HepG2 (cell line): Measurements from ENCODE around the gene DOCK1. TPM values are rescaled to one million over a fixed set of nuclear protein-coding genes. Genes with fewer than 3 reads are reported as not detected.

ENCODE experiments used
- ATAC-seq: fragments of 200-7000 bp; cut with Tn5 transposase; 3 replicates; pipeline ENCODE4 v1.9.1; 2020; ENCODE audit warnings: mild to moderate bottlenecking, moderate library complexity
- BruUV-seq: library from RNA; stranded (reverse); fragments of 400-500 nt; replicated peaks from 2 replicates; lab custom pipeline; 2021; lab: Mats Ljungman, UMichigan
- CTCF ChIA-PET: fragments of 300-600 bp; formaldehyde crosslinking; extraction: SDS; loops from one replicate; lab custom pipeline; 2021; ENCODE audit warnings: low total read pairs, inconsistent platforms, low intra/inter-chr PET ratio; lab: Yijun Ruan, JAX
- POLR2A ChIA-PET: fragments of 350-600 bp; sonication (Branson Sonifier 250); formaldehyde crosslinking; loops from one replicate; lab custom pipeline; 2020; ENCODE audit warnings: antibody characterized with exemption, inconsistent platforms; lab: Yijun Ruan, JAX
- DNase-seq: peaks from one replicate; pipeline ENCODE4 v3.0.0-alpha.2; 2015; ENCODE audit warnings: low spot score
- FAIRE-seq: peaks from 3 replicates; lab custom pipeline; 2011; peaks lifted over from hg19 to GRCh38; lab: Jason Lieb, UNC
- H2AFZ ChIP-seq: one replicate; pipeline ENCODE4 v1.6.1; 2011; ENCODE audit warnings: low read length, inconsistent platforms
- H3K27ac ChIP-seq: fragments of 300-600 bp; 3 replicates; pipeline ENCODE4 v1.8.0; 2011; ENCODE audit warnings: mixed run types, mild to moderate bottlenecking, mixed read lengths, low read length, inconsistent platforms; ENCODE audit not compliant: insufficient read depth; ENCODE audit errors: extremely low read length
- H3K27me3 ChIP-seq, 2 experiments: fragments of 200-600 bp in 1 of 2; 2 replicates in 1 of 2; 3 replicates in 1 of 2; pipeline versions ENCODE4 v1.6.0 to v1.8.0; 2011; ENCODE audit warnings: low read length in 2 of 2, mild to moderate bottlenecking in 2 of 2, moderate library complexity in 2 of 2, inconsistent platforms in 1 of 2; ENCODE audit not compliant: insufficient read depth in 2 of 2, control insufficient read depth in 1 of 2
- H3K36me3 ChIP-seq, 2 experiments: fragments of 200-600 bp in 1 of 2; replicated peaks in 1 of 2; 2 replicates in 1 of 2; 3 replicates in 1 of 2; pipeline versions ENCODE4 v1.5.1 to v1.8.0; 2011; ENCODE audit warnings: low read length in 2 of 2, inconsistent platforms in 1 of 2; ENCODE audit not compliant: insufficient read depth in 2 of 2, control insufficient read depth in 1 of 2
- H3K4me1 ChIP-seq: 2 replicates; pipeline ENCODE4 v1.5.1; 2012; ENCODE audit warnings: low read length, inconsistent platforms; ENCODE audit not compliant: insufficient read depth
- H3K4me2 ChIP-seq: 2 replicates; pipeline ENCODE4 v1.6.0; 2011; ENCODE audit warnings: low read depth, low read length, inconsistent platforms
- H3K4me3 ChIP-seq, 3 experiments: fragments of 200-600 bp in 1 of 3; sonication (generic), shearing (Covaris generic) in 1 of 3; replicated peaks in 1 of 3; 2 replicates each; pipeline ENCODE4 v1.5.1; 2011 to 2016; ENCODE audit warnings: low read length in 3 of 3, inconsistent platforms in 2 of 3, low read depth in 2 of 3, mild to moderate bottlenecking in 2 of 3, control low read depth in 1 of 3, mixed read lengths in 1 of 3; ENCODE audit not compliant: insufficient read depth in 1 of 3
- H3K79me2 ChIP-seq: one replicate; pipeline ENCODE4 v1.6.1; 2011; ENCODE audit warnings: low read length, inconsistent platforms; ENCODE audit not compliant: insufficient read depth
- H3K9ac ChIP-seq: 2 replicates; pipeline ENCODE4 v1.6.0; 2011; ENCODE audit warnings: mild to moderate bottlenecking, low read depth, low read length, inconsistent platforms; ENCODE audit not compliant: insufficient read depth
- H3K9me3 ChIP-seq: 2 replicates; pipeline ENCODE4 v1.5.1; 2012; ENCODE audit warnings: mild to moderate bottlenecking, low read length
- H4K20me1 ChIP-seq: 2 replicates; pipeline ENCODE4 v1.6.0; 2011; ENCODE audit warnings: inconsistent platforms, mild to moderate bottlenecking, low read length, moderate library complexity; ENCODE audit not compliant: insufficient read depth
- DR1 ChIP-seq: sonication (generic); formaldehyde crosslinking; IDR thresholded peaks from 2 replicates; pipeline ENCODE4 v1.8.0; 2021; ENCODE audit warnings: mild to moderate bottlenecking, missing genetic modification reagents, inconsistent platforms
- HOXD1 ChIP-seq: sonication (generic); formaldehyde crosslinking; IDR thresholded peaks from 2 replicates; pipeline ENCODE4 v1.5.0; 2020; ENCODE audit warnings: missing genetic modification reagents
- MAFF ChIP-seq: IDR thresholded peaks from 2 replicates; pipeline ENCODE4 v1.6.1; 2011; ENCODE audit warnings: low read depth, low read length, improper control_type of control experiment
- MBD4 ChIP-seq: IDR thresholded peaks from 2 replicates; pipeline ENCODE4 v1.6.1; 2012; ENCODE audit warnings: low read length, inconsistent platforms, borderline replicate concordance
- PHB2 ChIP-seq: fragments of 450-650 bp; IDR thresholded peaks from 2 replicates; pipeline ENCODE4 v1.6.1; 2018; ENCODE audit not compliant: partially characterized antibody
- PHF20 ChIP-seq: sonication (generic); formaldehyde crosslinking; IDR thresholded peaks from 2 replicates; pipeline ENCODE4 v1.5.0; 2020; ENCODE audit warnings: mild to moderate bottlenecking, missing genetic modification reagents
- POLR2A ChIP-seq, 2 experiments: IDR thresholded peaks; 2 replicates each; pipeline ENCODE4 v1.6.1; 2011; ENCODE audit warnings: low read depth in 2 of 2, low read length in 2 of 2, mild to moderate bottlenecking in 1 of 2, moderate library complexity in 1 of 2; ENCODE audit not compliant: insufficient read depth in 1 of 2
- RBAK ChIP-seq: sonication (generic); formaldehyde crosslinking; IDR thresholded peaks from 2 replicates; pipeline ENCODE4 v1.5.1; 2020; ENCODE audit warnings: mild to moderate bottlenecking, missing genetic modification reagents
- SATB2 ChIP-seq: sonication (generic); formaldehyde crosslinking; IDR thresholded peaks from 2 replicates; pipeline ENCODE4 v1.5.0; 2020; ENCODE audit warnings: missing genetic modification reagents
- SETDB1 ChIP-seq: sonication (generic); formaldehyde crosslinking; IDR thresholded peaks from 2 replicates; pipeline ENCODE4 v1.5.1; 2020; ENCODE audit warnings: missing genetic modification reagents, mild to moderate bottlenecking, borderline replicate concordance
- TAF15 ChIP-seq: fragments of 200-400 bp; formaldehyde crosslinking; IDR thresholded peaks from one replicate; pipeline ENCODE4 v1.6.1; 2018; ENCODE audit warnings: mild to moderate bottlenecking, low read depth, low read length; ENCODE audit not compliant: poor library complexity, severe bottlenecking
- TBL1XR1 ChIP-seq: fragments of 150-350 bp; IDR thresholded peaks from 2 replicates; pipeline ENCODE4 v1.6.1; 2014; ENCODE audit warnings: borderline replicate concordance, low read length; ENCODE audit not compliant: partially characterized antibody
- TBP ChIP-seq: sonication (generic); formaldehyde crosslinking; IDR thresholded peaks from 2 replicates; pipeline ENCODE4 v1.5.0; 2020; ENCODE audit warnings: missing genetic modification reagents
- TEAD3 ChIP-seq: optimal IDR thresholded peaks from 2 replicates; pipeline ENCODE3; 2016; ENCODE audit warnings: borderline replicate concordance
- U2AF2 ChIP-seq: fragments of 200-400 bp; formaldehyde crosslinking; IDR thresholded peaks from 2 replicates; pipeline ENCODE4 v1.6.1; 2017; ENCODE audit warnings: low read depth, mild to moderate bottlenecking, low read length
- YY1 ChIP-seq: IDR thresholded peaks from 2 replicates; pipeline ENCODE4 v1.6.1; 2011; ENCODE audit warnings: low read length, low read depth, moderate library complexity, mild to moderate bottlenecking; ENCODE audit not compliant: insufficient read depth, insufficient replicate concordance
- ZNF343 ChIP-seq: sonication (generic); formaldehyde crosslinking; IDR thresholded peaks from 2 replicates; pipeline ENCODE4 v1.4.0; 2020; ENCODE audit warnings: mild to moderate bottlenecking, missing genetic modification reagents
- ZNF367 ChIP-seq: sonication (generic); formaldehyde crosslinking; IDR thresholded peaks from 2 replicates; pipeline ENCODE4 v1.4.0; 2020; ENCODE audit warnings: missing genetic modification reagents, borderline replicate concordance
- ZNF780A ChIP-seq: sonication (generic); formaldehyde crosslinking; IDR thresholded peaks from 2 replicates; pipeline ENCODE4 v1.8.0; 2022; ENCODE audit warnings: mild to moderate bottlenecking, missing genetic modification reagents, moderate library complexity
- ZSCAN31 ChIP-seq: sonication (generic); formaldehyde crosslinking; IDR thresholded peaks from 2 replicates; pipeline ENCODE4 v1.5.0; 2020; ENCODE audit warnings: low read depth, mild to moderate bottlenecking, missing genetic modification reagents
- ZSCAN9 ChIP-seq: IDR thresholded peaks from 2 replicates; pipeline ENCODE4 v1.6.1; 2016; ENCODE audit warnings: borderline replicate concordance
- WGBS: methylation state at CpG from one replicate; pipeline ENCODE4 v1.1.6; 2017; ENCODE audit warnings: low lambda C conversion rate; 5-methylcytosine and 5-hydroxymethylcytosine counted together
- in situ Hi-C: cut with HindIII; loops from 2 replicates; pipeline ENCODE4 v1.10.0; 2017; ENCODE audit warnings: low pct_unique_long_range_greater_than_20kb; ENCODE audit not compliant: extremely low pct_ligation_motif_present
- intact Hi-C: fragments of 100-400 bp; cut with micrococcal nuclease; formaldehyde crosslinking; loops from one replicate; pipeline ENCODE4 v1.10.0; 2022; ENCODE audit not compliant: unreplicated experiment
- polyA plus RNA-seq, 8 experiments: library from polyadenylated mRNA; depleted of rRNA in 3 of 8; stranded (reverse) in 7 of 8; unstranded in 1 of 8; fragments of >200 nt; fragmentation: Illumina TruSeq in 4 of 8; extraction: Trizol in 4 of 8; gene quantifications; 2 replicates each; pipeline versions ENCODE4 v1.2.1 to v1.2.3, GENCODE V29; 2011 to 2016; ENCODE audit warnings: low read depth in 4 of 8, missing spikeins in 1 of 8, mixed read lengths in 1 of 8; ENCODE audit not compliant: insufficient read depth in 1 of 8
- total RNA-seq, 5 experiments: library from RNA; depleted of rRNA; stranded (reverse); fragments of >200 nt; fragmentation: Illumina TruSeq; extraction: Trizol; gene quantifications; 2 replicates each; pipeline ENCODE4 v1.2.3, GENCODE V29; 2016; ENCODE audit warnings: low read depth in 1 of 5
- TF ChIP-seq, protein P1 (sequence below): sonication (generic); formaldehyde crosslinking; IDR thresholded peaks from 2 replicates; pipeline ENCODE4 v1.5.0; 2020; ENCODE audit warnings: missing genetic modification reagents

DOCK1 gene
- total and polyA plus RNA-seq, 2 of the 13 experiments (the other 11 are each of a cell fraction or from before 2014, with no cell fraction given), result 8.3 to 25.5 TPM

- no peak for FAIRE-seq
- WGBS, result 9% methylated on average over 3 of the region's 3 CpGs
Measured at GRCh38 chr10:126872768-126873167, 32.5 kb upstream of the DOCK1 start.

GRCh38 chr10:126876456-126876855 lies 28.8 kb upstream of the DOCK1 start:
- WGBS, result 2% methylated on average over 3 of the region's 3 CpGs
- H3K79me2 ChIP-seq, result no peaks in the 10 kb centered on the region
- in situ Hi-C loops, result no loop called here
- TF ChIP-seq TBL1XR1 (no peak), PHB2 (no peak), HOXD1 (CRISPR knock-in tag) (no peak), ZSCAN9 (CRISPR knock-in tag) (no peak), YY1 (no peak), SETDB1 (CRISPR knock-in tag) (no peak), ZNF343 (CRISPR knock-in tag) (no peak), MBD4 (no peak), PHF20 (CRISPR knock-in tag) (no peak), DR1 (no peak), TEAD3 (CRISPR knock-in tag) (no peak), TBP (no peak), ZSCAN31 (CRISPR knock-in tag) (no peak), U2AF2 (no peak), MAFF (no peak), RBAK (CRISPR knock-in tag) (no peak), POLR2A (IDR thresholded peaks at IDR 0.05; ENCODE audit: insufficient read depth in 1 of 2, low read depth in 2 of 2, low read length in 2 of 2) (no peak)
- TF ChIP-seq, protein P1, sequence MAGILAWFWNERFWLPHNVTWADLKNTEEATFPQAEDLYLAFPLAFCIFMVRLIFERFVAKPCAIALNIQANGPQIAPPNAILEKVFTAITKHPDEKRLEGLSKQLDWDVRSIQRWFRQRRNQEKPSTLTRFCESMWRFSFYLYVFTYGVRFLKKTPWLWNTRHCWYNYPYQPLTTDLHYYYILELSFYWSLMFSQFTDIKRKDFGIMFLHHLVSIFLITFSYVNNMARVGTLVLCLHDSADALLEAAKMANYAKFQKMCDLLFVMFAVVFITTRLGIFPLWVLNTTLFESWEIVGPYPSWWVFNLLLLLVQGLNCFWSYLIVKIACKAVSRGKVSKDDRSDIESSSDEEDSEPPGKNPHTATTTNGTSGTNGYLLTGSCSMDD (CRISPR knock-in tag), result no peak

More at GRCh38 chr10:126872768-126873167, 32.5 kb upstream of the DOCK1 start:
- in situ Hi-C loops (no loop called here), intact Hi-C loops (no loop called here)
- H2AFZ ChIP-seq, result no peak overlapping the region
- H3K9ac ChIP-seq, result no peak overlapping the region
- no peaks in the 10 kb centered on the region for H4K20me1 ChIP-seq
- ChIA-PET POLR2A (no interaction called here), CTCF (no interaction called here)
- no peaks in the 10 kb centered on the region for H3K4me1 ChIP-seq
- BruUV-seq, result no TSS peak
- peaks cover 5 to 47% of the 10 kb centered on the region in 2 experiments; a peak in 4 of 5 replicates for H3K27me3 ChIP-seq
- H3K9me3 ChIP-seq, result no peaks in the 10 kb centered on the region
- H3K36me3 ChIP-seq, result no peaks in the 10 kb centered on the region
- H3K79me2 ChIP-seq, result no peaks in the 10 kb centered on the region
- ATAC-seq, result no peak
- no peak overlapping the region for H3K27ac ChIP-seq
- H3K4me2 ChIP-seq, result no peak overlapping the region
- no peak overlapping the region for H3K4me3 ChIP-seq
- DNase-seq, result no peak
- TF ChIP-seq ZNF780A (CRISPR knock-in tag) (no peak), ZNF367 (no peak), TAF15 (no peak), SATB2 (CRISPR knock-in tag) (no peak)
- TF ChIP-seq, all 625 proteins: peak for 0

More at GRCh38 chr10:126876456-126876855, 28.8 kb upstream of the DOCK1 start:
- Histone ChIP-seq H3K27me3 (peaks cover 3 to 47% of the 10 kb centered on the region in 2 experiments; a peak in 4 of 5 replicates), H3K4me2 (no peak overlapping the region), H2AFZ (no peak overlapping the region), H3K27ac (no peak overlapping the region), H3K36me3 (no peaks in the 10 kb centered on the region), H3K4me3 (no peak overlapping the region), H4K20me1 (no peaks in the 10 kb centered on the region), H3K9ac (no peak overlapping the region), H3K9me3 (no peaks in the 10 kb centered on the region), H3K4me1 (no peaks in the 10 kb centered on the region)
- FAIRE-seq, result no peak
- no peak for ATAC-seq
- POLR2A ChIA-PET, result no interaction called here
- DNase-seq, result no peak
- CTCF ChIA-PET, result no interaction called here
- no TSS peak for BruUV-seq
- intact Hi-C loops, result no loop called here
